RWPE2 (cell line): Measurements from ENCODE around the gene ELF1.

ENCODE experiments used
- ATAC-seq: fragments of 200-7000 bp; cut with Tn5 transposase; 3 replicates; pipeline ENCODE4 v1.9.1; 2021; ENCODE audit warnings: low read depth
- DNase-seq: peaks from one replicate; pipeline ENCODE4 v3.0.0-alpha.2; 2020; ENCODE audit warnings: low spot score
- H3K27ac ChIP-seq: fragments of 450-650 bp; 2 replicates; pipeline ENCODE4 v1.5.1; 2017; ENCODE audit warnings: mild to moderate bottlenecking; ENCODE audit not compliant: poor library complexity, severe bottlenecking
- H3K27me3 ChIP-seq: fragments of 250-450 bp; sonication (Bioruptor Pico); 2 replicates; pipeline ENCODE4 v1.5.1; 2021; ENCODE audit warnings: mild to moderate bottlenecking, moderate library complexity; ENCODE audit not compliant: insufficient read depth, poor library complexity, severe bottlenecking
- H3K36me3 ChIP-seq: fragments of 250-450 bp; sonication (Bioruptor Pico); 2 replicates; pipeline ENCODE4 v1.5.1; 2020; ENCODE audit warnings: low read depth, mild to moderate bottlenecking, moderate library complexity
- H3K4me1 ChIP-seq: fragments of 250-450 bp; sonication (Bioruptor Pico); 2 replicates; pipeline ENCODE4 v1.5.1; 2021; ENCODE audit warnings: mild to moderate bottlenecking, moderate library complexity; ENCODE audit not compliant: insufficient read depth, poor library complexity, severe bottlenecking
- H3K4me3 ChIP-seq: fragments of 250-450 bp; sonication (Bioruptor Pico); 2 replicates; pipeline ENCODE4 v1.5.1; 2021; ENCODE audit warnings: mild to moderate bottlenecking, moderate library complexity; ENCODE audit not compliant: severe bottlenecking
- H3K9me3 ChIP-seq: fragments of 250-450 bp; sonication (Bioruptor Pico); 2 replicates; pipeline ENCODE4 v1.5.1; 2021; ENCODE audit warnings: mild to moderate bottlenecking, moderate library complexity; ENCODE audit not compliant: severe bottlenecking
- TF ChIP-seq, protein P1 (sequence below): fragments of 450-650 bp; IDR thresholded peaks from one replicate; pipeline ENCODE4 v1.5.1; 2017; ENCODE audit warnings: mild to moderate bottlenecking, moderate library complexity; ENCODE audit not compliant: poor library complexity, severe bottlenecking

ELF1 gene

DNA sequence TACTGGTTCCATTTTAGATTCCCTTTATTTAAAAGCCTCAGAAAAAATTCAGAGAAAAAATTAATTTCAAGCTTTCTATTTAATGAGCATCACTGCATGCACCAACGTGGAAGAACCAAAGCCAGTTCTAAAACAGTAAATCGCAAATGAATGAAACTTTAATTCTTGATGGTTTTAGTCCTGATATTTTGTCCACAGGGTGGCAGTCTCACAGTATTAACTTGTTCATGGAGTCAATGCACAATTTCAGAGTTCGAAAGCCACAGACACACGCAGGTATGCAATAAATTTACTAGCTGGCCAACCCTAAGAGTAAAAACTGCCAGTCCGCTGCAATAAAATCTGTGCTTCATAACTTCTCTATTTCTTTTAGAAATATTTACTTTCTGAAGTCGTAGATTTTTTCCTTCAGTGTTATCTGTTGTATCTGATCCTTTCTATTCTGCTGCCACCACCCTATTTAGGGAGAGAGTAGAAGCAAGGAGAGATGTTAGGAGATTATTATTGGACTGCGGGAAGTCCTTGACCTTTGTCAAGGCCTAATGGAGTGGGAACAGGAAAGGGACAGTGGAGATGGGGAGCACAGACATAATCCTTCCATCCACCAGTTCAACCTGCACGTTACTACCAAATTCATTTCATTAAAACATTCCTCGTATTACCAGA is 35.2 kb upstream of the ELF1 start:
- DNase-seq, result no peak
- peaks cover 44% of the 10 kb centered on the region for H3K4me1 ChIP-seq
- TF ChIP-seq, protein P1, sequence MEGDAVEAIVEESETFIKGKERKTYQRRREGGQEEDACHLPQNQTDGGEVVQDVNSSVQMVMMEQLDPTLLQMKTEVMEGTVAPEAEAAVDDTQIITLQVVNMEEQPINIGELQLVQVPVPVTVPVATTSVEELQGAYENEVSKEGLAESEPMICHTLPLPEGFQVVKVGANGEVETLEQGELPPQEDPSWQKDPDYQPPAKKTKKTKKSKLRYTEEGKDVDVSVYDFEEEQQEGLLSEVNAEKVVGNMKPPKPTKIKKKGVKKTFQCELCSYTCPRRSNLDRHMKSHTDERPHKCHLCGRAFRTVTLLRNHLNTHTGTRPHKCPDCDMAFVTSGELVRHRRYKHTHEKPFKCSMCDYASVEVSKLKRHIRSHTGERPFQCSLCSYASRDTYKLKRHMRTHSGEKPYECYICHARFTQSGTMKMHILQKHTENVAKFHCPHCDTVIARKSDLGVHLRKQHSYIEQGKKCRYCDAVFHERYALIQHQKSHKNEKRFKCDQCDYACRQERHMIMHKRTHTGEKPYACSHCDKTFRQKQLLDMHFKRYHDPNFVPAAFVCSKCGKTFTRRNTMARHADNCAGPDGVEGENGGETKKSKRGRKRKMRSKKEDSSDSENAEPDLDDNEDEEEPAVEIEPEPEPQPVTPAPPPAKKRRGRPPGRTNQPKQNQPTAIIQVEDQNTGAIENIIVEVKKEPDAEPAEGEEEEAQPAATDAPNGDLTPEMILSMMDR, result peak; percentile 62
- H3K9me3 ChIP-seq, result no peaks in the 10 kb centered on the region
- ATAC-seq, result peak; percentile 59
- no peaks in the 10 kb centered on the region for H3K27me3 ChIP-seq
- no peak overlapping the region for H3K4me3 ChIP-seq
- H3K36me3 ChIP-seq, result no peaks in the 10 kb centered on the region
- peak overlapping the region; percentile 18 for H3K27ac ChIP-seq

DNA sequence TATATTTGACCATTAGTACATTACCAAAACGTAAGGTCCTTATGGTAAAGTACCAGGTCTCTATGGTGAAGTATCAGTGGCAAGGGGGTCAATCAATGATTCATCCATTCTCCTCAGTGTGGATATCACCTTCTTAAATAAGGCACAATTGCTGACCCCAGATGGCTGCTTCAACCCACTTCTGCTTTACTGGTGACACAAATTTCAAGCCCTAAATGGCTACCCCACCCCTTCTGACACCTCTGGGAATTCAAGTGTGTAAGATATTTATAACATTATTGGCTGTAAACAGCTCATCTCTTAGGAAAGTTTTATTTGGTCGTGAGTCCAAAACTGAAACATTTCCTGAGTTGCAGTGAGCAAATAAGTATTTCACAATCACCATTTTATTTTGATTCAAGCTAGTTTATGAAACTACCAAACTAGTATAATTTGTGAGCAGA is 34.3 kb upstream of the ELF1 start:
- Histone ChIP-seq H3K4me1 (peaks cover 35% of the 10 kb centered on the region), H3K27me3 (no peaks in the 10 kb centered on the region), H3K9me3 (peaks cover 3% of the 10 kb centered on the region), H3K36me3 (no peaks in the 10 kb centered on the region), H3K27ac (peak overlapping the region; percentile 18), H3K4me3 (no peak overlapping the region)
- ATAC-seq (peak; percentile 28; the same call in 1 of the 3 replicates), DNase-seq (no peak)
- TF ChIP-seq, protein P1, result no peak

DNA sequence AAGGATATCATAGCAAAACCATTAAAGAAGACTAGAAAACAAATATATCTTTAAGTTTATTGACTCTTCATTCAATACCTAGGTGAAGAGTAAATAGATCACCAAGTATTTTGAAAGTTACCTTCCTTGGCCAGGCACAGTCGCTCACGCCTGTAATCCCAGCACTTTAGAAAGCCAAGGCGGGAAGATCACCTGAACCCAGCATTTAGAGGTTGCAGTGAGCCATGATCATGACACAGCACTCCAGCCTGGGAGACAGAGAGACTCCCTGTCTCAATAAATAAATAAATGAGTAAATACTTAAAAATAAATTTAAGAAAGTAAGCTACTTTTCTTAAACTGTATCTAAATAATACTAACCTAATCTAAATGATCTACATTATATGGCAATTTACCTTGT is 33.3 kb upstream of the ELF1 start:
- Histone ChIP-seq H3K27ac (no peak overlapping the region), H3K4me1 (peaks cover 32% of the 10 kb centered on the region), H3K27me3 (no peaks in the 10 kb centered on the region), H3K9me3 (peaks cover 3% of the 10 kb centered on the region), H3K4me3 (no peak overlapping the region), H3K36me3 (no peaks in the 10 kb centered on the region)
- ATAC-seq (no peak), DNase-seq (no peak)
- TF ChIP-seq, protein P1, result no peak

DNA sequence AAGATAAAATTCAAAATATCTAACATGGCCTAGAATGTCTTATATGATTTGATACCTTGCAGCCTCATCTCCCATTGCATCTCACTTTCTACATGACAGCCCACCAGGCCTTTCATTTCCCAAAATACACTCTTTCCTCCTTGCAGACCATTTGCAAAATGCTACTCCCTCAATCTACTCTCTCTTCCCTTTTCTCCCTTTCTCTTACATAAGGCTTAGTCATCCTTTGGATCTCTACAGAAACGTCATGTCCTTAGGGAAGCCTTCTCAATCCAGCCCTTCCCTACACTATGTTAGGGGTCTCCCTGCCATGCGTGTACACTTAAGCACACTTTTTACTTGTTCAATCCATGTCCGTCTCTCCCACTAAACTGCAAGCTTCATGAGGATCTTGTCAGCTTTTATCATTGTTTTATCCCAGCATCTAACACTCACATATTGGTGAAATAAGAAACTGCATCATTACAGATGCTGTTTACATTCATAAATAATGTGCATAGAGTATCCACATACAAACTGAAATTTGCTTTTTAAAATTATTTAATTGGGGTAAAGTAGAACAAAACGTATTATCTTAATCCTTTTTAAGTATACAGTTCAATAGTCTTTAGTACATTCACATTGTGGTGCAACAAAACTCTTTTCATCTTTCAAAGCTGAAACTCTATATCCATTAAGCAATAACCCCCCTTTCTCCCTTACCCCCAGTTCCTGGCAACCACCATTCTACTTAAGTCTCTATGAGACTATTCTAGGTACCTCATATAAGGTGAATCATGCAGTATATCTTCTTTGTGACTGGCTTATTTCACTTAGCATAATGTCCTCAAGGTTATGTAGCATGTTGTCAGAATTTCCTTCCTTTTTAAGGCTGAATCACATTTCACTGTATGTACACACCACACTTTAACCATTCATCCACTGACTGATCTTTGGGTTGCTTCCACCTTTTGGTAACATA is 30.6 kb upstream of the ELF1 start:
- peaks cover 3% of the 10 kb centered on the region for H3K9me3 ChIP-seq
- DNase-seq, result no peak
- no peaks in the 10 kb centered on the region for H3K36me3 ChIP-seq
- no peaks in the 10 kb centered on the region for H3K27me3 ChIP-seq
- TF ChIP-seq, protein P1, result no peak
- ATAC-seq, result peak; percentile 35; the same call in 1 of the 3 replicates
- H3K27ac ChIP-seq, result no peak overlapping the region
- peaks cover 30% of the 10 kb centered on the region for H3K4me1 ChIP-seq
- H3K4me3 ChIP-seq, result no peak overlapping the region
